NCI-H345 (cell line): ENCODE results near the gene TENM4.

Experiments
- DNase-seq: peaks from one replicate; lab custom pipeline; 2025; lab: John Stamatoyannopoulos, UW

The TENM4 gene

DNA sequence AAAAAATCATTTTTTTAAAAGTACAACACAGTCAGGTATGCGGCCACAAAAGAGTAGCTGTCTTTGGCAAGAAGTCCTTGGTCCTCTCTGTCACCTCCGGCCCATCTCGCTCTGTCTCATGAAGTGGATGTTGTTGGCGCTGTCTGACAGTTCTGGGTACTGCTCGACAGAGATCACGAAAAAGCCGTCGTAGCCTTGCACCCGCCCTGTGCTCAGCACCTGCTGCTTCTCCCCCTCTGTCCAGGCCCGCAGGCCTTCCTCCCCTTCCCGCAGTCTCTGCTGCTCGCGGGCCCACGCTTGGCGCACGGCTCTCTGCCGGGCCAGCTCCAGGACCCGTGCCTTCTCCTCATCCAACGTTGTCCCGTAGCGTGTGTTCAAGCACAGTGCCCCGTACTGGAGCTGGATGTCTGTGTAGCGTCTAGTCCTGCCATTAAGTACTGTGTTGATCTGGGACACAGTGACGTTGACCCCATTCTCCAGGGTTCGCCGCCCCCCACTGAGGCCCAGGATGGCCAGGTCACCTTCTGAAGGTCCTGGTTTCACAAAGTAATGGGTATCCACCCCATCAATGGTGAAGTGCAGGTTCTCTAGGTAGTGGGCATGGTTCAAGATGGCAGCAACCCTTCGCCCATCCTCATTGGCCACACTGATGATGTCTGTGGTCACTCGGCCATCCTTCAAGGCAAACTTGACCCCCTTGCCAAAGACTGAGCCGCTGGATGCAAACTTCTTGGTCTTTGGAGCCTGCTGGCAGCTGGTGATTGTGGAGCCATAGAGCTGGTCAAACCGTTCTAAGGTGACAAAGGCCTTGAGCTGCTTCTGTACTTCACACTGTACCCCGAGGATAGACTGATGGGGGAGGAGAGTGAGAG, 782.6 kb downstream of the TENM4 start:
- no peak for DNase-seq

DNA sequence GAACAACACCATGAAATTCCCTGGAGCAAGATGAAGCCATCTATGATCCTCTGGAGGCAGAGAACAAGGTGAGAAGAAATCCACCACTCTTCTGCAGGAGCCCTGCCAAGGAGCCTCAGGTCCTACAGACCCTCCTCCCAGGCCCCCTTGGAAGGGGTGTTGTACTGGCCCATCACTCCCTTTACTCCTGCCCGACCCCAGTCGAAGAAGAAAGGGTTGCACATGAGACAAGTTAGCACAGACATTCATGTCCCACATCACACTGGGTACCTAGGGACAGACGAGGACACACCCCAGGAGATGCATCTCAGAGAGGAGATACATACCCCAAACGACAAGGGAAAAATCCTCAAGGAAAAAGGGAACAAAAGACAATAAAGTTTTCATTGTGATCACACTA, 783.4 kb downstream of the TENM4 start:
- no peak for DNase-seq

GRCh38 chr11:78656984-78657383, 783.8 kb downstream of the TENM4 start:
- DNase-seq: no peak

GRCh38 chr11:78656327-78656726, 784.5 kb downstream of the TENM4 start:
- no peak for DNase-seq

- DNase-seq: no peak
These were observed 785.3 kb downstream of the TENM4 start for GRCh38 chr11:78655561-78655960.

DNA sequence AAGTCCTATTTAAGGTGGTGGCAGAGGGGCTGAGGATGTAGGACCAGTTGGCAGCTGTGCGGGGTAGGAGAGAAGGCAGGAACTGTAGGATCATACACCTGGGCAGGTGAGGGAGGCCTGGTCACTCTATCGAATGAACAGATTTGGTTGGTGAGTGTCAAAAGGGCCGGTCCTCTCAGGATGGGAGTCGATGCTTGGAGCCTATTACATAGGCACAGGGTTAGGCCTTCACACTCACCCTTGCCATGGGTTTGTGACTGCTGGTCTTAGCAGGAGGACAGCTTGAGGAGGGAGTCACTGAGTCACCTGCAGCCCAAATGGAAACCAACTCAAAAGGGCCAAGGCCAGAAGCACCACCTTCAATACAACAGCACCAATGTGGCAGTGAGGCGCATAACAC, 786.0 kb downstream of the TENM4 start:
- no peak for DNase-seq

GRCh38 chr11:78654071-78654470, 786.8 kb downstream of the TENM4 start:
- no peak for DNase-seq

DNA sequence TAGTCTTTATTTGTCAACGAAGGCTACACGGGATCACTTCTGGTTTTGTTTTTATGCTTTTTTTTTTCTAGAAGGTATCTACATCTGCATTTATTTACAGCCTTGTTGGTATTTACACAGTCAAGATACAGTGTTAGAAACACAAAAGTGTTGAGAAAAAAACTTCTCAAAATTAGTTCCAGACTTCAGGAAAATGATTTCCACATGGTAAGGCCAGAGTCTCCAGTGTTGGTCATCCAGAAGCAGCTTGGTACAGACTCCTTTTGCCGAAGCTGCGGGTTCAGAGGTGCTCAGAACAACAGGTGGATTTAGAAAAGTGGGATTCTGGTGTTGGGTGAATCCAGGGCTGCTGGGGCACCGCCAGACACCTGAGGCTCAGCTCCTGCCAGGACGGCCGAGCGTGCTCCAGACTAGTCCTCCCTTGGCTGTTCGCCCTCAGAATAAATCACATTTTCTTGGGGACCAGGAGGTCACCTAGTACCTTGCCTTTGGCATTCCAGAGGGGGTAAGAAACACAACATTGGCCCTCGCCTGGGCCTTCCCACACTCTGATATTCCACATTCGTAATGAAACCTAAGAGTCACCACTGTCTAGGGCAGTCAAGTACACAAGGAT, 787.4 kb downstream of the TENM4 start:
- DNase-seq: no peak

GRCh38 chr11:78652843-78653239, 788.0 kb downstream of the TENM4 start:
- no peak for DNase-seq

DNA sequence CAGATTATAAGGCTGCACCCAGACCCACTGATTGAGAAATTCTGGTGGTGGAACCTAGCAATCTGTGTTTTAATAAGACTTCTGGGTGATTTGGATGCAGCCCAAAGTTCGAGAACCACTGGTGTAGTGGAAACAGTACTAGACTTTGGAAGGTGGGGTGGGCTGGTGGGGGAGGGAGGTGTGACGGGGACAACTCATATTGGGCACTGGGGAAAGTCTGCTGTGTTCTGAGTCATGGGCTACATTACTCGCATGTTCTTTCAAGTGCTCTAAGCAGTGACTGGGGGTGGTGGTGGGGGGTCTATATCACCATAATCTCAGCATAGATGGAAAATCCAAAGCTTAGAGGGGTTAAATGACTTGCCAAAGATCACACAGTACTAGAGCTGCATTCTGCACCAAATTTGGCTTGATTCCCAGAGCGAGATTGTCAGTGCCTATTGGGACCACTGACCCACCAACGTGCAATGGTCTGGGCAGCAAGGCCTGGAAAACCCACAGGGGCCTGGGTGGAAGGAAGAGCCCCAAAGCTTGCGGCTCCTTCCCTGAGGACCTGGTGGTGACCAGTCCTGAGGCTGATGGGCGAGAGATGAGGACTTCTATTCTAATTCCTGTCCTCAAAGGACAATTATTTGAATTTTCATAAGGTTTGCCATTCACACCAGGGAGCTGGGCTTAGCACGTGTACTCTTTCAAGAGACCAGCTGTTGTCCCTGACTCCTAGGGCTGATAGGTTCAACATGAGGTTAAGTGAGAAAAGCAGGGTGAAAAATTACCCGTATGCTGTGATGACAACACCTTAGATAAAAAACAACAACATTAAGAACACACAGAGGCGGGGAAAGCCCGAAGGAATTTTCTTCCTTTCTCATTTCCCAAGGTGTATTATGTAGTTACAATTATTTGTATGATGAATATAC, 788.6 kb downstream of the TENM4 start:
- no peak for DNase-seq

- no peak for DNase-seq
These were observed 789.6 kb downstream of the TENM4 start for GRCh38 chr11:78651136-78651775.

DNA sequence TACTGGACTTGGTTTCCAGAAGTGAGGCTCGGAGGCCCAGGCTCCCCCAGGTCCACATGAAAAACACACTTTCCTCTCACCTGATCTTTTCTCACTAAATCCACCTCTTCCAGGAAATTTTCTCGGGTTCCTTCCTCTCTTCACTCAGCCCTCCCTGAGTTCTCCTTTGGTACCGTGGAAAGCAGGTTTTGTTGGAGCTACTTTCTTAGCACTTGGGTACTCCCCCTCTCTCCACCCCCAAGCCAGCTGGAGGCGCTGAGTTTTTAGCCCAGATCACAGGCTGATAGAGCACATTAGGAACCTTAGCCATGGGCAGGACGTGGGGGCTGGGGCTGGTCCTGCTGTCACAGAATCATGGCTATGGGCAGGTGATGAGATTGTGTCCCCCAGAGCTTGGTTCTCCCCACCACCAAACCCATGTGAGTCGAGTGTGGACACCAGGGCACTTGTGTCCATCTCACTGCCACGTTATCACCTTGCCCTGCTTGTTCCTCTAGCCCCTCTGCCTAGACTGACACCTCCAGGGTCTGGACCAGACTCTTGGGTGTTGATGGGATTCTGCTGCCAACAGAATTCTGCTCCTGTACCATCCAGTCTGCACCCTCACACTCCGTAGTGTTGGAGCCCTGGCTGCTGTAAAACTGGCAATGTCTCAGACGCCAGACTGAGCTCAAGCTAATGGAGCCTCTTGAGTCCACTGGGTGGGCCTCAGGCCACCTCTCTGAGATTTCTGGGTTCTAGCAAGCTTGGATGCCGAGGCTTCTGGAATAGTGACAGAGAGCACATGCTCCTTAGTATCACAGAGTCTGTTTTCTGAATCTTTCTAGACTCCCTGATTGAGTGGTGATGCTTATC, 791.2 kb downstream of the TENM4 start:
- no peak for DNase-seq

DNA sequence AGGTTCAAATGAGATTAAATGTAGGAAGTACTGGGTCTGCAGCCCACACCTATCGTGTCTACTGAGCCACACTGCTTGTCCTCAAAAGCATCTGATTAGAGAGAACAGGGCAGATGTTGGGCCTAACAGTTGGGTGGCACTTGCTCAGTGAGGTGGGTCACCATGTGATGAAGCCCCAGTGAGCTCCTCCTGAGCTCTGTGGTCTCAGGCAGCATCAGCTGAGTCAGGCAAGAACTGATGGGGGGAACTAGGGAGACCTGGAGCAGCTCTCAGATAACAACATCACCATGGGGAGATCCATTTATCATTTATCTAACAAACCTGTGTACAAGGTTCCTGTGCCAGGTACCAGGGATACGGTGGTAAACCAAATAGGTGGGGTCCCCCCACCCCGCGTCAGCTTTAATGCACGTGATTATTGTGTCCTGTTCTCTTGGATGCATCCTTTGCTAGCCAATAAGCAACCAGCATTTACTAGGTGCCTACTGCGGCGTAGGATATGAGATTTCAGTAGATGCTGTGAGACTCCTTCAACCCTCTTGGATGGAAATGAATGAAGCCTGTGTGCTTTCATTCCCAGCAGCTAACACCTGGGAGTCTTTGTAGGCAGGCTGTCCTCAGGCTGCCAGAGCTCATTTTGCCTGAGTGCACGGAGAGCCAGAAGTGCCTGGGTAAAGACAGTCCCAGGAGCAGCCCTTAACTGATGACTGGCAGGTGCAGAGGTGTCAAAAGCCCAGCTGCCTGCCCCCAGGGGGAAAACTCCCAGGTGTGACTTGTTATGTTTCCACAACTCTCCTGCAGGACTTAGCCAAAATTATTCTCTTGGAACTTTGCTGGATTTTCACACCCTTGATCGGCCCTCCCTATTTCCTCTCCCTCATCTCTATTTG, 792.6 kb downstream of the TENM4 start:
- DNase-seq: peak; percentile 90

DNA sequence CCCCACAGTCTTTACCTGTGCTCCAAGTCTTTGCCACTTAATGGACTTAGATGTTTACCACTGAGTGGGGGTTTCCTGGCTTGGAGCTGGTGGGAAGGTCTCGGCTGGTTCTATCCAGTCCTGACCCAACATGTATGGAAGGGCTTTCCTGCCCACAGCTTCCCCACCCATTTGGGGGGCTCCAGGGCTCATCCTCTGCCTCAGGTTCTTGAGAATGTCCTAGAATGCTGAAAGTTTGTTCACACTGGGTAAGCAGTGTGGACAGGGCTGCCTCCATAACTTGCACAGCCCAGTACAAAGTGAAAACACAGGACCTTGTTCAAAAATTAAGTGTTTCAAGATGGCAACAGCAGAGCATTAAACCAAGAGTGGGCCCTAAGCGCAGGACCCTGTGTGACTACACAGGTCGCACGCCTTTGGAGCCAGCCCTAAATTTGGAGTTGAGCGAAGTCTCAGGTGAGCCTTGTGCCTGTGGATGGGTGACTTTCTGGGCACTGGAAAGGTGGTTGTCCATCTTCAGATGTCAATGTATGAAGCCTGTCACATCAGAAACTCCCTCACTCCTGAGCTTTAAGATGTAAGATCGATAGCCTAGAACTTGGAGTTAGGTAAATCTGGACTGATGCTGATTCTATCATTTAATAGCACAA, 793.4 kb downstream of the TENM4 start:
- no peak for DNase-seq

GRCh38 chr11:78646564-78647185, 794.2 kb downstream of the TENM4 start:
- DNase-seq: peak; percentile 79

DNA sequence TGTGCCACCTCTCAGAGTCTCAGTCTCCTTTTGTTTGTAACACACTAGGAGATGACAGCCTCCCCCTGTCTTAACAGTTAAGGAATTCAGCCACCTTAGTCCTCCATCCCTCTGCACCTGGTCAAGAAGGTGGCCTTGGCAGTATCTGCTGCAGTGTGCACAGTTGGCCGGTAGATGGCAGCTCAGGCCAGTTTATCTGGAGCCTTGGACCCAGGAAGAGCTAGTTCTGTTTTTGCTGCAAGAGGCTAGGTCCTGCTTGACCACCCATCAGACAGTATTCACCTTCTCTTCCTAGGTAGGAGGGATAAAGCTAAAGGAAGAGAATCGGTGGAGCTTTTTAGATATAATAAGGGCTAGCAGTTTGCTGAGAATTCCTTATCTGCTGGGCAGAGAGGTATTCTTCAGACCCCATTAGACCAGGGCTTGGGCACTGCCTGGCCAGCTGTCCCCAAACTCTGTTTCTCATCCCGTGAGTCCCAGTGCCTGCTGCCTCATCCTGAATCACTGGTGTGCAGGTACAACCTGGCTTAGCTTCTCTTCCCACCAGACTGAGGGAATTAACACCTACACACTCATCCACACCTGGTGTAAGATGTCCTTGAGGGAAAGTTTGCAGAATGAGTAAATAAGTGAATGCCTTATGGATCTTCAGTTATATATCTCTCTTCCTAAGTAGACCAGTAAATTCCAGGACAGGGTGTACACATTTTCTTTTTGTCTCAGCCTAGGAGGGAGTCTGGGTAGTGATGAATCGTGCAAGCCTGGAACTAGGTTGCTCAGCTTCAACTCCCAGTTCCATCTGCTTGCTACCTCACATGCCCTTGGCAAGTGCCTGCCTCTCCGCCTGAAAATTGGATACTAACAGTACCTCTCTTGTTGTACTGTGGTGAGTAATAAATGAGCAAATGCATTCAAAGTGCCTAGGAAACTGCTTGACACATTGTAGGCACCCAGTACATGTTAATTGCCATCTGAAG, 795.3 kb downstream of the TENM4 start:
- DNase-seq: peak; percentile 60

GRCh38 chr11:78643676-78644056, 797.2 kb downstream of the TENM4 start:
- no peak for DNase-seq
